DOHH2 (cell line): ENCODE data around the gene OR4K2.
"Not testable (repeated sequence)": the region's sequence is repeated elsewhere in the genome, so short reads cannot be mapped to it uniquely, and the experiment has no call there.

Source experiments
- H3F3A ChIP-seq: fragments of 200-600 bp; sonication (generic), shearing (Covaris generic); 2 replicates; pipeline ENCODE4 v1.6.0; 2016; ENCODE audit warnings: antibody characterized with exemption, mild to moderate bottlenecking; ENCODE audit not compliant: control insufficient read depth, insufficient read depth
- H3K27ac ChIP-seq: fragments of 200-600 bp; sonication (generic); 2 replicates; pipeline ENCODE4 v1.5.1; 2014; ENCODE audit warnings: low read depth, mild to moderate bottlenecking, low read length, moderate library complexity
- H3K27me3 ChIP-seq: fragments of 200-600 bp; sonication (generic); 2 replicates; pipeline ENCODE4 v1.6.1; 2014; ENCODE audit warnings: mild to moderate bottlenecking, low read length, mixed read lengths; ENCODE audit not compliant: control insufficient read depth
- H3K36me3 ChIP-seq: fragments of 200-600 bp; sonication (generic); 2 replicates; pipeline ENCODE4 v1.6.1; 2014; ENCODE audit warnings: mild to moderate bottlenecking, low read length, moderate library complexity, mixed read lengths; ENCODE audit not compliant: control insufficient read depth
- H3K4me1 ChIP-seq: fragments of 200-600 bp; sonication (generic); 2 replicates; pipeline ENCODE4 v1.6.1; 2014; ENCODE audit warnings: mild to moderate bottlenecking, low read length, mixed read lengths; ENCODE audit not compliant: control insufficient read depth
- H3K4me2 ChIP-seq: fragments of 200-600 bp; sonication (generic); 2 replicates; pipeline ENCODE4 v1.6.0; 2014; ENCODE audit warnings: mild to moderate bottlenecking, low read length, moderate library complexity
- H3K4me3 ChIP-seq: fragments of 200-600 bp; sonication (generic); 2 replicates; pipeline ENCODE4 v1.5.1; 2014; ENCODE audit warnings: mild to moderate bottlenecking, low read length, mixed read lengths
- H3K79me2 ChIP-seq: fragments of 200-600 bp; sonication (generic); 2 replicates; pipeline ENCODE4 v1.6.1; 2014; ENCODE audit warnings: mild to moderate bottlenecking, low read length, mixed read lengths; ENCODE audit not compliant: control insufficient read depth
- H3K9me2 ChIP-seq: fragments of 200-600 bp; sonication (generic); replicated peaks from 2 replicates; pipeline ENCODE4 v1.6.1; 2014; ENCODE audit warnings: mild to moderate bottlenecking, low read length, mixed read lengths; ENCODE audit not compliant: control insufficient read depth
- H3K9me3 ChIP-seq: fragments of 200-600 bp; sonication (generic); 2 replicates; pipeline ENCODE4 v1.6.1; 2014; ENCODE audit warnings: antibody characterized with exemption, low read length, mixed read lengths; ENCODE audit not compliant: control insufficient read depth, insufficient read depth
- H4K20me1 ChIP-seq: fragments of 200-600 bp; sonication (generic); 2 replicates; pipeline ENCODE4 v1.6.0; 2014; ENCODE audit warnings: low read depth, mild to moderate bottlenecking, antibody characterized with exemption, low read length, moderate library complexity; ENCODE audit not compliant: control insufficient read depth, insufficient read depth
- CTCF ChIP-seq: fragments of 200-600 bp; sonication (generic); IDR thresholded peaks from one replicate; pipeline ENCODE4 v1.5.1; 2014; ENCODE audit warnings: antibody characterized with exemption, mild to moderate bottlenecking, low read depth, low read length; ENCODE audit not compliant: poor library complexity, severe bottlenecking
- EZH2phosphoT487 ChIP-seq: fragments of 200-600 bp; sonication (generic); IDR thresholded peaks from 2 replicates; pipeline ENCODE4 v1.6.1; 2017; ENCODE audit warnings: borderline replicate concordance, mild to moderate bottlenecking, antibody characterized with exemption, low read length, moderate library complexity, mixed read lengths

OR4K2 gene

DNA sequence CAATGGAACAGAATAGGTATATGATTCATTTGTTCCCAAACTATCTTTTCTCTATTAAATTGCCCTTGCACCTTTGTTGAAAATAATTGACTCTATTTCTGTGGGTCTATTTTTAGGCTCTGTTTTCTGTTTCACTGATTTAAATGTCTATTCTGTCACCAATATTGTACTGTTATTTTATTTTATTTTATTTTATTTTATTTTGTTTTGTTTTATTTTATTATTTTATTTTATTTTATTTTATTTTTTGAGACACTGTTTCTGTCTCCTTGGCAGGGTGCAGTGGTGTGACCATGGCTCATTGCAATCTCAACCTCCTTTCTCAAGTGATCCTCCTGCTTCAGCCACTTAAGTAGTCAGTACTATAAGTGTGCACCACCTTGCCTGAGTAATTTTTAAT is 36.5 kb upstream of the OR4K2 start:
- no peak overlapping the region for H3K4me3 ChIP-seq
- no peak overlapping the region for H3K4me2 ChIP-seq
- H3K27me3 ChIP-seq: no peaks in the 10 kb centered on the region
- H4K20me1 ChIP-seq: no peaks in the 10 kb centered on the region
- H3K9me2 ChIP-seq: no peaks in the 10 kb centered on the region
- no peaks in the 10 kb centered on the region for H3K9me3 ChIP-seq
- H3K27ac ChIP-seq: no peak overlapping the region
- no peaks in the 10 kb centered on the region for H3K79me2 ChIP-seq
- H3K36me3 ChIP-seq: no peaks in the 10 kb centered on the region
- no peaks in the 10 kb centered on the region for H3F3A ChIP-seq
- H3K4me1 ChIP-seq: no peaks in the 10 kb centered on the region
- TF ChIP-seq CTCF: no peak
- TF ChIP-seq EZH2phosphoT487: no peak

DNA sequence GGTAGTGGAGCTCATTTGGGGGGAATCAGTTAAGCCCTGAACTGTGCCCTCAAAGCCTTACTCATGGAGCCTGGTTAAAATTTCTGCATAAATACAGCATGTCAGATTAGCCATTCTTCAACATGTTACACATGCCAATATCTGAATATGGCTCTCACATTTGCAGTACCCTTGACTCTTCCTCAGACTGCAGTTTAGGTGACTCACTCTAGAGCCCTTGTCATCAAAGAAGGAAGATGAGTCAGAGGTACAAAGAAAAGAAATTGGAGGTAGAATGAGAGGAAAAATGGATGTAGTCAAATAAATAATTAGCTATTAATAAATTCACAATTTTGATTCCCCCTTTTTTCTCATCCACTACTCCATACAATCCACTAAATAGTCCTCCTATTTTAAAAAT is 23.6 kb upstream of the OR4K2 start:
- H3K9me3 ChIP-seq: no peaks in the 10 kb centered on the region
- H3F3A ChIP-seq: no peaks in the 10 kb centered on the region
- H3K79me2 ChIP-seq: no peaks in the 10 kb centered on the region
- no peak overlapping the region for H3K27ac ChIP-seq
- H3K27me3 ChIP-seq: no peaks in the 10 kb centered on the region
- no peaks in the 10 kb centered on the region for H4K20me1 ChIP-seq
- H3K4me3 ChIP-seq: no peak overlapping the region
- H3K36me3 ChIP-seq: no peaks in the 10 kb centered on the region
- no peaks in the 10 kb centered on the region; the same call in 1 of the 2 replicates for H3K9me2 ChIP-seq
- H3K4me2 ChIP-seq: no peak overlapping the region
- H3K4me1 ChIP-seq: no peaks in the 10 kb centered on the region
- TF ChIP-seq CTCF: no peak
- no peak for TF ChIP-seq EZH2phosphoT487

DNA sequence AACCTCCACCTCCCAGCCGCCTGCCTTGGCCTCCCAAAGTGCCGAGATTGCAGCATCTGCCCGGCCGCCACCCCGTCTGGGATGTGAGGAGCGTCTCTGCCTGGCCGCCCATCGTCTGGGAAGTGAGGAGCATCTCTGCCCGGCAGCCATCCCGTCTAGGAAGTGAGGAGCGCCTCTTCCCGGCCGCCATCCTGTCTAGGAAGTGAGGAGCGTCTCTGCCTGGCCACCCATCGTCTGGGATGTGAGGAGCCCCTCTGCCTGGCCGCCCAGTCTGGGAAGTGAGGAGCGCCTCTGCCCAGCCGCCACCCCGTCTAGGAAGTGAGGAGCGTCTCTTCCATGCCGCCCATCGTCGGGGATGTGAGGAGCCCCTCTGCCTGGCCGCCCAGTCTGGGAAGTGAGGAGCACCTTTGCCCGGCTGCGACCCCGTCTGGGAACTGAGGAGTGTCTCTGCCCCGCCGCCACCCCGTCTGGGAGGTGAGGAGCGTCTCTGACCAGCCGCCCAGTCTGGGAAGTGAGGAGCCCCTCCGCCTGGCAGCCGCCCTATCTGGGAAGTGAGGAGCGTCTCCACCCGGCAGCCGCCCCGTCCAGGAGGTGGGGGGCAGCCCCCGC is 8.8 kb upstream of the OR4K2 start:
- H4K20me1 ChIP-seq, H3K9me3 ChIP-seq, H3K79me2 ChIP-seq, H3K4me2 ChIP-seq, H3K9me2 ChIP-seq, H3K36me3 ChIP-seq, H3K27ac ChIP-seq, H3F3A ChIP-seq, H3K27me3 ChIP-seq, H3K4me1 ChIP-seq, H3K4me3 ChIP-seq: not testable (repeated sequence)

- Histone ChIP-seq H4K20me1 (no peaks in the 10 kb centered on the region), H3K27me3 (no peaks in the 10 kb centered on the region), H3F3A (no peaks in the 10 kb centered on the region), H3K4me3 (no peak overlapping the region), H3K27ac (no peak overlapping the region), H3K4me2 (no peak overlapping the region), H3K9me3 (no peaks in the 10 kb centered on the region), H3K79me2 (no peaks in the 10 kb centered on the region), H3K36me3 (no peaks in the 10 kb centered on the region), H3K9me2 (no peaks in the 10 kb centered on the region), H3K4me1 (no peaks in the 10 kb centered on the region)
- TF ChIP-seq EZH2phosphoT487 (no peak), CTCF (no peak)
Observed at GRCh38 chr14:19873178-19873577, 1.8 kb upstream of the OR4K2 start.
